SK-N-SH (cell line): ENCODE results near the gene IGSF9.

ENCODE experiments used
- CHD2 ChIP-seq: fragments of 150-350 bp; IDR thresholded peaks from 2 replicates; pipeline ENCODE4 v1.6.1; 2018; ENCODE audit warnings: low read length; ENCODE audit not compliant: partially characterized antibody
- CTCF ChIP-seq: fragments of 200-600 bp; sonication (generic); IDR thresholded peaks from 2 replicates; pipeline ENCODE4 v1.6.1; 2017; ENCODE audit warnings: antibody characterized with exemption, mild to moderate bottlenecking, moderate library complexity
- ELF1 ChIP-seq: IDR thresholded peaks from 2 replicates; pipeline ENCODE4 v1.4.0; 2012
- EP300 ChIP-seq, 2 experiments: IDR thresholded peaks; 2 replicates each; pipeline versions ENCODE4 v1.4.0 to v1.6.1; 2012; ENCODE audit warnings: borderline replicate concordance in 1 of 2, low read depth in 1 of 2, low read length in 1 of 2
- EZH2phosphoT487 ChIP-seq: fragments of 200-600 bp; sonication (generic); IDR thresholded peaks from 2 replicates; pipeline ENCODE4 v1.6.1; 2017; ENCODE audit warnings: low read depth, mixed run types, mild to moderate bottlenecking, antibody characterized with exemption, moderate library complexity, borderline replicate concordance
- POLR2AphosphoS5 ChIP-seq: IDR thresholded peaks from 2 replicates; pipeline ENCODE4 v1.6.1; 2012; ENCODE audit warnings: low read depth, low read length
- SIN3A ChIP-seq: IDR thresholded peaks from 2 replicates; pipeline ENCODE4 v1.6.1; 2012; ENCODE audit warnings: low read depth, mild to moderate bottlenecking, low read length, moderate library complexity, borderline replicate concordance
- TAF1 ChIP-seq: IDR thresholded peaks from 2 replicates; pipeline ENCODE4 v1.6.1; 2012; ENCODE audit warnings: low read depth, mild to moderate bottlenecking, low read length, moderate library complexity, borderline replicate concordance
- USF1 ChIP-seq: IDR thresholded peaks from 2 replicates; pipeline ENCODE4 v1.4.0; 2012; ENCODE audit warnings: low read depth, borderline replicate concordance
- USF2 ChIP-seq: fragments of 150-350 bp; IDR thresholded peaks from 2 replicates; pipeline ENCODE4 v1.6.1; 2017; ENCODE audit warnings: antibody characterized with exemption, low read length, low read depth, borderline replicate concordance
- YY1 ChIP-seq: IDR thresholded peaks from 2 replicates; pipeline ENCODE4 v1.4.0; 2012; ENCODE audit warnings: low read depth, mild to moderate bottlenecking

GRCh38 chr1:159980076-159980475, 34.7 kb upstream of the IGSF9 start:
- no peak for TF ChIP-seq CTCF
- TF ChIP-seq TAF1: no peak
- no peak for TF ChIP-seq EP300 (IDR thresholded peaks at IDR 0.05; ENCODE audit: borderline replicate concordance in 1 of 2, low read depth in 1 of 2, low read length in 1 of 2)
- TF ChIP-seq CHD2: no peak
- TF ChIP-seq SIN3A: no peak
- no peak for TF ChIP-seq EZH2phosphoT487
- TF ChIP-seq POLR2AphosphoS5: no peak
- TF ChIP-seq YY1: no peak
- no peak for TF ChIP-seq USF1
- no peak for TF ChIP-seq ELF1
- TF ChIP-seq USF2: no peak
